ENCODE measurements around the gene PALLD.
"Not testable (repeated sequence)": the region's sequence is repeated elsewhere in the genome, so short reads cannot be mapped to it uniquely, and the experiment has no call there.

Gene PALLD

DNA sequence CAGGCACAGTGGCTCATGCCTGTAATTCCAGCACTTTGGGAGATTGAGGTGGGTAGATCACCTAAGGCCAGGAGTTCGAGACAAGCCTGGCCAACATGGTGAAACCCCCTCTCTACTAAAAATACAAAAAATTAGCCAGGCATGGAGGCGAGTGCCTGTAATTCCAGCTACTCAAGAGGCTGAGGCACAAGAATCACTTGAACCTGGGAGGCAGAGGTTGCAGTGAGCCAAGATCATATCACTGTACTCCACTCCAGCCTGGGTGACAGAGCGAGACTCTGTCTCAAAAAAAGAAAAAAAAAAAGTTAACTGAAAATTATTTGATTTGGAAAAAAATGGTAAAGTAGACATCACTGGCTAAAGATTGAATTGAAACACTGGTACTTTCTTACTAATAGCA lies 17.0 kb downstream of the PALLD start:
- not testable (repeated sequence) for H3K4me1 ChIP-seq (ENCODE audit: control insufficient read depth, insufficient read depth, low read length); H3K4me3 ChIP-seq (ENCODE audit: low read depth, low read length); H3K27me3 ChIP-seq (ENCODE audit: control insufficient read depth, insufficient read depth, low read length); H3K9ac ChIP-seq (ENCODE audit: low read depth, low read length); H3K36me3 ChIP-seq (ENCODE audit: control insufficient read depth, insufficient read depth, low read length); H3K27ac ChIP-seq (ENCODE audit: low read depth, low read length); H3K9me3 ChIP-seq (ENCODE audit: control insufficient read depth, insufficient read depth, low read length)

GRCh38 chr4:168514249-168514852 lies 17.5 kb downstream of the PALLD start:
- Histone ChIP-seq H3K4me3 (ENCODE audit: low read depth, low read length) (no peak overlapping the region), H3K4me1 (ENCODE audit: control insufficient read depth, insufficient read depth, low read length) (no peaks in the 10 kb centered on the region), H3K27me3 (ENCODE audit: control insufficient read depth, insufficient read depth, low read length) (no peaks in the 10 kb centered on the region), H3K9me3 (ENCODE audit: control insufficient read depth, insufficient read depth, low read length) (no peaks in the 10 kb centered on the region), H3K36me3 (ENCODE audit: control insufficient read depth, insufficient read depth, low read length) (no peaks in the 10 kb centered on the region), H3K9ac (ENCODE audit: low read depth, low read length) (no peak overlapping the region), H3K27ac (ENCODE audit: low read depth, low read length) (no peak overlapping the region)

DNA sequence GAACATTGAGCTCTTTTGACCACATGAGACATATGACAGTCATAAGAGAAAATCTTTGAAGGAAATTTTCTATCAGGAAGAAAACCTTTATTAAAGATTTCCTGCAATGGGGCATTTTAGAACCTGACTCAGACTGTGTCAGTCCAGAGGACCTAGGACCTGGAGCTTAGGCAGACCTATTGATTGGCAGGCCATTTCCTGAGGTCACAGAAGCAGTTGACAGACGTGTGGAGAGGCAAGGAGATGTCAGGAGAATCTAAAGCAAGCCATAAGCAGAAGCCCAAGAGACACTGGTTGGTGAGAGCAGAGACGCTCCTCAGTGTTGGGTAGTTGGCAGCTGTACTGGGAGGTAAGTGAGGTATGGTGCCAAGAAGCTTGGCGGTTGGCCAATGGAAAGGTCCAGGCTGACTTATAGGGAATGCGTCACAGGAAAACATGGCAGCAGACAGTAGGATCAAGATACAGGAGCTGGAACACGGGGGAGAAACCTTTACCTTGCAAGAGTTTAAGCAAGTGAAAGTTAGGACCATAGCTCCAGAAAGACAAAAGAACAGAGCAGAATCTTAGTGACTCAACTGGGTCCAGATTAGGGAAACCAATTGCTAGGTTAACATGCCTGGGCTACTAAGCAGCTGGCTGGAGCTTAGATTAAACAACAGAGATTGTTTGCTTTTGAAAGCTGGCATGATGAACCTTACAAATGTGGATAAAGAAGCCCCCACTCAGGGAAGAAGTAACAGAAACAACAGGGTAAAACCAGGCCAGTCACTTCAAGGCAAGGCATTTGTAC lies 18.6 kb downstream of the PALLD start:
- no peaks in the 10 kb centered on the region for H3K27me3 ChIP-seq (ENCODE audit: control insufficient read depth, insufficient read depth, low read length)
- no peaks in the 10 kb centered on the region for H3K9me3 ChIP-seq (ENCODE audit: control insufficient read depth, insufficient read depth, low read length)
- no peak overlapping the region for H3K4me3 ChIP-seq (ENCODE audit: low read depth, low read length)
- no peaks in the 10 kb centered on the region for H3K4me1 ChIP-seq (ENCODE audit: control insufficient read depth, insufficient read depth, low read length)
- H3K27ac ChIP-seq (ENCODE audit: low read depth, low read length) = no peak overlapping the region
- H3K36me3 ChIP-seq (ENCODE audit: control insufficient read depth, insufficient read depth, low read length) = no peaks in the 10 kb centered on the region
- H3K9ac ChIP-seq (ENCODE audit: low read depth, low read length) = no peak overlapping the region

DNA sequence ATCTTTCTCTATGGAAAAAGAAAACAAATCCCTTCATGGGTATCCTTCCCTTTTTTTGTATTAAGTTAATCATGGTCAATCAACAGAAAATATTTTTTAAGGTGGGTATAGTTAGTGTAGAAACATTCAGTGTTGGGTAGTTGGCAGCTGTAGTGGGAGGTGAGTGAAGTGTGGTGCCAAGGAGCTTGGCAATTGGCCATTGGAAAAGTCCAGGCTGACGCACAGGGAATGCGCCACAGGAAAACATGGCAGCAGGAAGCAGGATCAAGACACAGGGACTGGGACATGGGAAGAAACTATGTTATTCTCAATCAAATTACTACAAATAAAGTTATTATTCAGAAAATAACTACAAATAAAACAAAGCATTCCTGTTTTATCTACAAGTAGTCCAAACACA lies 20.0 kb downstream of the PALLD start:
- H3K9me3 ChIP-seq (ENCODE audit: control insufficient read depth, insufficient read depth, low read length) = no peaks in the 10 kb centered on the region
- no peaks in the 10 kb centered on the region for H3K36me3 ChIP-seq (ENCODE audit: control insufficient read depth, insufficient read depth, low read length)
- H3K9ac ChIP-seq (ENCODE audit: low read depth, low read length) = no peak overlapping the region
- H3K27me3 ChIP-seq (ENCODE audit: control insufficient read depth, insufficient read depth, low read length) = no peaks in the 10 kb centered on the region
- no peak overlapping the region for H3K27ac ChIP-seq (ENCODE audit: low read depth, low read length)
- no peak overlapping the region for H3K4me3 ChIP-seq (ENCODE audit: low read depth, low read length)
- no peaks in the 10 kb centered on the region for H3K4me1 ChIP-seq (ENCODE audit: control insufficient read depth, insufficient read depth, low read length)

- Histone ChIP-seq H3K27me3 (ENCODE audit: control insufficient read depth, insufficient read depth, low read length) (no peaks in the 10 kb centered on the region), H3K27ac (ENCODE audit: low read depth, low read length) (no peak overlapping the region), H3K4me1 (ENCODE audit: control insufficient read depth, insufficient read depth, low read length) (no peaks in the 10 kb centered on the region; the same call in 1 of the 2 replicates), H3K9me3 (ENCODE audit: control insufficient read depth, insufficient read depth, low read length) (no peaks in the 10 kb centered on the region), H3K9ac (ENCODE audit: low read depth, low read length) (no peak overlapping the region), H3K4me3 (ENCODE audit: low read depth, low read length) (no peak overlapping the region), H3K36me3 (ENCODE audit: control insufficient read depth, insufficient read depth, low read length) (no peaks in the 10 kb centered on the region)
Measured at GRCh38 chr4:168519576-168519975, 22.7 kb downstream of the PALLD start.

DNA sequence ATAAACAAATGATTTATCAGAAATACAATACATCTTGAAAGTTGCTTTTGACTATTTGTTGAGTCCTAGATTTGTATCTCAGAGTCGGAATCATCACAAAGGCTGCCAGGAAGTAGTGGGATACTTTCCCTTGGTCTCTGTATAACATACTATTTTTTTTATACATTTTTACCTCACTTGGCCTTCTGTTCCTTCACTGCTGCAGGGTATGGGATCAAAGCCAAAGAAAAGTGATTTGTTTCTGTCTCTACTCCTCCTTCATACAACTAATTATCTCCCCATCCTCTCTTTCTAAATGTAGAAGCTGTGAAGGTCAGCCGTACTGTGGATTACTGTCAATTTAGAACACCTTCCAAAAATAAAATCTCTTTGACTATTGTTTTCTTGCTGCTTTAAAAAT lies 24.9 kb downstream of the PALLD start:
- Histone ChIP-seq H3K27ac (ENCODE audit: low read depth, low read length) (no peak overlapping the region), H3K4me1 (ENCODE audit: control insufficient read depth, insufficient read depth, low read length) (no peaks in the 10 kb centered on the region; the same call in 1 of the 2 replicates), H3K9me3 (ENCODE audit: control insufficient read depth, insufficient read depth, low read length) (no peaks in the 10 kb centered on the region), H3K27me3 (ENCODE audit: control insufficient read depth, insufficient read depth, low read length) (no peaks in the 10 kb centered on the region), H3K4me3 (ENCODE audit: low read depth, low read length) (no peak overlapping the region), H3K9ac (ENCODE audit: low read depth, low read length) (no peak overlapping the region), H3K36me3 (ENCODE audit: control insufficient read depth, insufficient read depth, low read length) (no peaks in the 10 kb centered on the region)

DNA sequence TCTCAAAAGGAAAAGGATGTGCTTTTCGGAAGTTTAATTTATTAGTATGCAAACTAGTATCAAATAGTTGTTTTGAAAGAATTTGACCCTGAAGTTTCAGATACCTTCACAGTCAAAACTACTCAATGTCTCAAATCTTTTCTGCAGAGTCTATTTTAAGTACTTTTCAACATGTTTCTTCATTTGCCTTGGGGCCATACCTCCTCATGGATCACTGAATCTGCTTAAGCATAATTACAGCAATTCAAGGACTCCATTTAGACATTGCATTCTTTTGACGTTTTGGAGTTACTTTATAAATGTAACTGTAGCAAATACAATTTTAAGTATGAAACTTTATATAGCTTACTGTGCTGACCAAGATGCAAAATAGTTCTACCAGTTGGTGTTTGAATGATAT lies 25.5 kb downstream of the PALLD start:
- H3K9me3 ChIP-seq (ENCODE audit: control insufficient read depth, insufficient read depth, low read length) = no peaks in the 10 kb centered on the region
- no peak overlapping the region for H3K27ac ChIP-seq (ENCODE audit: low read depth, low read length)
- H3K36me3 ChIP-seq (ENCODE audit: control insufficient read depth, insufficient read depth, low read length) = no peaks in the 10 kb centered on the region
- no peaks in the 10 kb centered on the region for H3K27me3 ChIP-seq (ENCODE audit: control insufficient read depth, insufficient read depth, low read length)
- no peak overlapping the region for H3K4me3 ChIP-seq (ENCODE audit: low read depth, low read length)
- no peaks in the 10 kb centered on the region; the same call in 1 of the 2 replicates for H3K4me1 ChIP-seq (ENCODE audit: control insufficient read depth, insufficient read depth, low read length)
- H3K9ac ChIP-seq (ENCODE audit: low read depth, low read length) = no peak overlapping the region

GRCh38 chr4:168522829-168523489 lies 26.1 kb downstream of the PALLD start:
- H3K9ac ChIP-seq (ENCODE audit: low read depth, low read length) = no peak overlapping the region
- H3K27ac ChIP-seq (ENCODE audit: low read depth, low read length) = no peak overlapping the region
- H3K36me3 ChIP-seq (ENCODE audit: control insufficient read depth, insufficient read depth, low read length) = no peaks in the 10 kb centered on the region
- no peaks in the 10 kb centered on the region; the same call in 1 of the 2 replicates for H3K4me1 ChIP-seq (ENCODE audit: control insufficient read depth, insufficient read depth, low read length)
- no peaks in the 10 kb centered on the region for H3K9me3 ChIP-seq (ENCODE audit: control insufficient read depth, insufficient read depth, low read length)
- no peaks in the 10 kb centered on the region for H3K27me3 ChIP-seq (ENCODE audit: control insufficient read depth, insufficient read depth, low read length)
- no peak overlapping the region for H3K4me3 ChIP-seq (ENCODE audit: low read depth, low read length)

- no peaks in the 10 kb centered on the region; the same call in 1 of the 2 replicates for H3K4me1 ChIP-seq (ENCODE audit: control insufficient read depth, insufficient read depth, low read length)
- H3K27me3 ChIP-seq (ENCODE audit: control insufficient read depth, insufficient read depth, low read length) = no peaks in the 10 kb centered on the region
- H3K27ac ChIP-seq (ENCODE audit: low read depth, low read length) = no peak overlapping the region
Measured at GRCh38 chr4:168524006-168524405, 27.2 kb downstream of the PALLD start.

DNA sequence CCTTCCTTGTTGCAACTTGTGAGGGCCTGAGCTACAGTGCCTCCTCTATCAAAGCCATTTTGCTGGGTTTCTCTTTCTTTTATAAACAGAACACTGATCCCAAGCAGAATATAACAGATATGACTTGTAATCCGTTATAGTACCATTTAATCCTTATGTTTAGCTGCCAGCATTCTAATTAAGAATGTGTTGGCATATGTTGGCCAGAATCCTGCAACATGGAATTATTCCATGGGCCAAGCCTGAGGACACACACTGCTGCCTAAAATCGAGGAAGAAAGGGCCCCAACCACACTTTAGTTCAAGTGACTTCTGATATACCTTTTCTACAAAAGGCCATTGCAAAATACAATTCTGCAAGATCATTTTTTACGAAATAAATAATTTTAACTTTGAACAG lies 28.0 kb downstream of the PALLD start:
- Histone ChIP-seq H3K9me3 (ENCODE audit: control insufficient read depth, insufficient read depth, low read length) (no peaks in the 10 kb centered on the region), H3K27me3 (ENCODE audit: control insufficient read depth, insufficient read depth, low read length) (no peaks in the 10 kb centered on the region), H3K4me3 (ENCODE audit: low read depth, low read length) (no peak overlapping the region), H3K36me3 (ENCODE audit: control insufficient read depth, insufficient read depth, low read length) (no peaks in the 10 kb centered on the region), H3K4me1 (ENCODE audit: control insufficient read depth, insufficient read depth, low read length) (no peaks in the 10 kb centered on the region; the same call in 1 of the 2 replicates), H3K9ac (ENCODE audit: low read depth, low read length) (no peak overlapping the region), H3K27ac (ENCODE audit: low read depth, low read length) (no peak overlapping the region)

More at GRCh38 chr4:168524006-168524405, 27.2 kb downstream of the PALLD start:
- Histone ChIP-seq H3K36me3 (ENCODE audit: control insufficient read depth, insufficient read depth, low read length) (no peaks in the 10 kb centered on the region), H3K4me3 (ENCODE audit: low read depth, low read length) (no peak overlapping the region), H3K9ac (ENCODE audit: low read depth, low read length) (no peak overlapping the region), H3K9me3 (ENCODE audit: control insufficient read depth, insufficient read depth, low read length) (no peaks in the 10 kb centered on the region)

- Histone ChIP-seq H3K27me3 (ENCODE audit: control insufficient read depth, insufficient read depth, low read length) (no peaks in the 10 kb centered on the region), H3K4me3 (ENCODE audit: low read depth, low read length) (no peak overlapping the region), H3K4me1 (ENCODE audit: control insufficient read depth, insufficient read depth, low read length) (no peaks in the 10 kb centered on the region; the same call in 1 of the 2 replicates), H3K27ac (ENCODE audit: low read depth, low read length) (no peak overlapping the region), H3K9ac (ENCODE audit: low read depth, low read length) (no peak overlapping the region), H3K9me3 (ENCODE audit: control insufficient read depth, insufficient read depth, low read length) (no peaks in the 10 kb centered on the region), H3K36me3 (ENCODE audit: control insufficient read depth, insufficient read depth, low read length) (no peaks in the 10 kb centered on the region)
Measured at GRCh38 chr4:168527560-168527959, 30.7 kb downstream of the PALLD start.

Measured in HUES48 (cell line).